HG03354 (cell line): Measurements from ENCODE around the gene RPS10.
"Not testable (repeated sequence)": the region's sequence is repeated elsewhere in the genome, so short reads cannot be mapped to it uniquely, and the experiment has no call there.

Experiments
- ATAC-seq: cut with Tn5 transposase; IDR thresholded peaks from one replicate; pipeline ENCODE4 v1.9.1; 2021; ENCODE audit warnings: mild to moderate bottlenecking; ENCODE audit not compliant: unreplicated experiment, poor library complexity, severe bottlenecking

Gene RPS10

DNA sequence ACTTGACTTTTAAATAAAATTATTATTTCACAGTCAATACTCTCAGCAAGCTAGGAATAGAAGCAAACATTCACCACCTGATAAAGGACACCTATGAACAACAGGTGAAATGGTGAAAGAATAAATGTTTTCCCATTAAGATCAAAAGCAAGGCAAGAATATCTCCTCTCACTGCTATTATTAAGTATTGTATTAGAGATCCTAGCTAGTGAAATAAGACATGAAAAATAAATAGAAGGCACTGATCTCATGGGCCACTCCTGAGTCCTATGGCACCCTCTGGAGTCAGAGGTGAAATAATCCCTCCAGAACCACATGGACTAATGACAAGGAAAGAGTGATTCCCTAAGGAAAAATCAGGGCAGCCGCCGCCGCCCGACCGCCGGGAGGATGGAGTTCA, 29.4 kb downstream of the RPS10 start:
- no peak for ATAC-seq

GRCh38 chr6:34393966-34394305, 31.9 kb downstream of the RPS10 start:
- no peak for ATAC-seq

- ATAC-seq, result no peak
Measured at GRCh38 chr6:34393191-34393965, 32.5 kb downstream of the RPS10 start.

GRCh38 chr6:34392497-34393190, 33.2 kb downstream of the RPS10 start, which contains the start of gene NUDT3:
Gene NUDT3 (minus strand): TSS chr6:34392669. CDS start chr6:34392362, 307 bp downstream.
- peak; percentile 85 for ATAC-seq

- ATAC-seq, result peak; percentile 42
Measured at GRCh38 chr6:34391786-34392496, 33.9 kb downstream of the RPS10 start.

DNA sequence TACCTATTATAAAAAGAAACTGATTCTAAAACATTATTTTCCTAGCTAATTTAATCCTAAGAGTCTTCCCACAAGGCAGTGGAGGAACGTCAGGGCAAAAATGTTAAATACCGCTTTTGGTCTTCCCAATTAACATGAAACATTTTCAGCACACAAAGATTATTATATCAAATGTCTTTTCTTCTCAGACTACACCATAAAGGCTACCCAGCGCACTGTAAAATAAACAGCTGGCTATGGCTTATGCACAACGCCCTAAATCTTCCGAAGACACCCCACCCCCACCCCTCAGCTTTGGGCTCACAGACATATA, 34.4 kb downstream of the RPS10 start:
- ATAC-seq, result no peak

GRCh38 chr6:34390531-34391472, 35.1 kb downstream of the RPS10 start:
- no peak for ATAC-seq

- ATAC-seq, result no peak
Measured at GRCh38 chr6:34389034-34389433, 36.8 kb downstream of the RPS10 start.

GRCh38 chr6:34388421-34388820, 37.4 kb downstream of the RPS10 start:
- no peak for ATAC-seq

- ATAC-seq, result no peak
Measured at GRCh38 chr6:34386316-34387137, 39.3 kb downstream of the RPS10 start.

DNA sequence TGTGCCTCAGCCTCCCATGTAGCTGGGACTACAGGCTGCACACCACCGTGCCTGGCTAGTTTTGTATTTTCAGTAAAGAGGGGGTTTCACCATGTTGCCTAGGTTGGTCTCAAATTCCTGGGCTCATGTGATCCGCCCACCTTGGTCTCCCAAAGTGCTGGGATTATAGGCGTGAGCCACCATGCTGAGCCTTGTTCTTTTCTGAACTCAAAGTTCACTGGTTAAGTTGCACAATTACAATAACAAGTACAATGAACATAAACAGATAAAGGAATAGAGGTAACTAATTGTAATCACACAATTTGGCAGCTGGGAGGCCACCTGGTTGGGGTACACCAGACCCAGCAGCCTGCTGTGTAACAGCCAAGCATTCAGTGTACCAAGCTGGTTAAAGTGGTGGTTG, 40.1 kb downstream of the RPS10 start:
- ATAC-seq, result no peak

DNA sequence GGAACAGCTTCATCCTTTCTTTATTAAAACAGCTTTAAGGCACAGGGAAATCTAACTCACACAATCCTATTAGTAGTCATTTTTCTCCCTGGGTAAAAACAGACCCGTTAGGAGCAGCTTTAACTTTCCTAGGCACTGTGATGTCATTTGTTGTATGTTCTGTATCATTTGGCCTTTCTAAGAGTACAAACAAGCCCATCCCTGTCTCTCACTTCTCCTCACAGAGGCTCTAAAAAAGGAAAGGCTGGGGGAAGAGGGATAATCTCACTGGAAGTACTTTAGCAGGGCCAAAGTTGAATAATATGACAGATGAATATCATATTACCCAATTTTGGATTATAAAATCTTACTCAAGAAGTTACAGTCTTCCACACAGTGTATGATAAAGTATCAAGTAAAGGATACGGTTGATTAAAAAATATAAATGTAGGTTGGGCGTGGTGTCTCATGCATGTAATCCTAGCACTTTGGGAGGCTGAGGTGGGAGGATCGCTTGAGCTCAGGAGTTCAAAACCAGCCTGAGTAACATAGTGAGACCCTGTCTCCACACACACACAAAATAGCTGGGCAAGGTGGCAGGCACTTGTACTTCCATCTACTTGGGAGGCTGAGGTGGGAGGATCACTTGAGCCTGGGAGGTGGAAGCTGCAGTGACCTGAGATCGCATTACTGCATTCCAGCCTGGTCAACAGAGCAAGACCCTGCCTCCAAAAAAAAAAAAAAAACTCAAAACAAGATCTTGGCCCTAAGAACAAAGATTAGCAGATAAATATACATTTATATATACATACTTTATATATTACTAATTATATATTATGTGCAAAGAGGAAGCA, 41.3 kb downstream of the RPS10 start:
- ATAC-seq, result no peak

GRCh38 chr6:34383656-34384320, 42.1 kb downstream of the RPS10 start:
- no peak for ATAC-seq

DNA sequence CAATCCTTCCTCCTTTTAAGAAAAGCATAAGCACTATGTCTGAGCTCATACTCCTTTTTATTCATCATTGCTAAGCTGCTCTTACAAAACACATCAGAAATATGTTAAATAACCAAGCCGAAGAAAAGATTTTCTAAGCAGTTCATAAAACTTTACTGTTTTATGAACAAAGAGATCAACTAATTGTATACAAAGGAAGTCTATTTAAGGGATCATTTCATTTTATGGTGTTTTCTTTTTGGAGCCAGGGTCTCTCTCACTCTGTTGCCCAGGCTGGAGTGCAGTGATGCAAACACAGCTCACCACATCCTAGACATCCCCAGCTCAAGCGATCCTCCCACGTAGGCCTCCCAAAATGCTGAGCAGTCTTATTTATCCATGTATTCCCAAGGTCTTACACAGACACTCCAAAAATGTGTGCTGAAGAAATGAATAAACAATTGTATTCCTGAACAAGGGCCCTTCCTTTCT, 42.7 kb downstream of the RPS10 start:
- no peak for ATAC-seq

- ATAC-seq, result no peak
Measured at GRCh38 chr6:34381081-34381480, 44.8 kb downstream of the RPS10 start.

DNA sequence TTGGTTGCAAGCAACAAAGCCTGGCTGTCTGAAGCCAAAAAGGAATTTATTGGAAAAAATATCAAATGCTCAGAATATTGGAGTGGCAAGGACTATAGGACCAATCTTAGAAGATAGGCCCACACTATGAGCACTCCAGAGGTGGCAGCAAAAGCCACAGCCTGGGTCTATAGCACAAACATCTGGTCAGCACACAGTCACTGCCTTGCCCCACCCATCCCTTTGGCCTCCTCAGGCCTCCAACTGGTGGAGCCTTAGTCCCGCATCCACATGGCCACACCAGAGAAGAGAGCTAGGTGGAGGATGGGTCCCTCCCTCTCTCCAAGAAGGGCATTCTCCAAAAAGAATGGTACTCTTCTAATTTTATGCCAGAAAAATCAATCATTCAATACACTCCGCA, 47.4 kb downstream of the RPS10 start:
- no peak for ATAC-seq

DNA sequence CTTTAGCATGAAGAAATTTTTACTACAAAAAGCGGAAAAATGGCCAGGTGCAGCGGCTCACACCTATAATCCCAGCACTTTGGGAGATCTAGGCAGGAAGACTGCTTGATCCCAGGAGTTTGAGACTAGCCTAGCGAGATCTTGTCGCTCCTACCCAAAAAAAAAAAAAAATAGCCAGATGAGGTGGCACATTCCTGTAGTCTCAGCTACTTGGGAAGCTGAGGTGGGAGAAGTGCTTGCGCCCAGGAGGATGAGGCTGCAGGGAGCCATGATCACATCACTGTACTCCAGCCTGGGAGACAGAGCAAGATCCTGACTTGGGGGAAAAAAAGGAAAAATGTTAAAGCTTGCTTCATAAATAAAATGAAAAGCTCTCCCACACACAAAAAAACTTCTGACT, 47.9 kb downstream of the RPS10 start:
- no peak for ATAC-seq

DNA sequence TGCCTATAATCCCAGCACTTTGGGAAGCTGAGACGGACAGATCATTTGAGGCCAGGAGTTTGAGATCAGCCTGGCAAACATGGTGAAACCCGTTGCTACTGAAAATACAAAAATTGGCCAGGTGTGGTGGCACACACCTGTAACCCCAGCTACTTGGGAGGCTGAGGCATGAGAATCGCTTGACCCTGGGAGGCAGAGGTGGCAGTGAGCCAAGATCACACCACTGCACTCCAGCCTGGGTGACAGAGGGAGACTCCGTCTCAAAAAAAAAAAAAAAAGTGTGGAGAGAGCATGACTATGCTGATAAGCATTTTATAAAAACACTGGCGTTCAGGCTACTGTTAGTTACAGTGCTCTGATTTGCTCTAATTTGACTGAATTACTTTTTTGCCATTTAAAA, 48.3 kb downstream of the RPS10 start:
- not testable (repeated sequence) for ATAC-seq
